ENCODE measurements around the gene INTS1.

INTS1 gene

GRCh38 chr7:1442355-1443124 lies 61.6 kb downstream of the INTS1 start:
- no peak for DNase-seq (ENCODE audit: low read depth)
- TF ChIP-seq, protein P1, sequence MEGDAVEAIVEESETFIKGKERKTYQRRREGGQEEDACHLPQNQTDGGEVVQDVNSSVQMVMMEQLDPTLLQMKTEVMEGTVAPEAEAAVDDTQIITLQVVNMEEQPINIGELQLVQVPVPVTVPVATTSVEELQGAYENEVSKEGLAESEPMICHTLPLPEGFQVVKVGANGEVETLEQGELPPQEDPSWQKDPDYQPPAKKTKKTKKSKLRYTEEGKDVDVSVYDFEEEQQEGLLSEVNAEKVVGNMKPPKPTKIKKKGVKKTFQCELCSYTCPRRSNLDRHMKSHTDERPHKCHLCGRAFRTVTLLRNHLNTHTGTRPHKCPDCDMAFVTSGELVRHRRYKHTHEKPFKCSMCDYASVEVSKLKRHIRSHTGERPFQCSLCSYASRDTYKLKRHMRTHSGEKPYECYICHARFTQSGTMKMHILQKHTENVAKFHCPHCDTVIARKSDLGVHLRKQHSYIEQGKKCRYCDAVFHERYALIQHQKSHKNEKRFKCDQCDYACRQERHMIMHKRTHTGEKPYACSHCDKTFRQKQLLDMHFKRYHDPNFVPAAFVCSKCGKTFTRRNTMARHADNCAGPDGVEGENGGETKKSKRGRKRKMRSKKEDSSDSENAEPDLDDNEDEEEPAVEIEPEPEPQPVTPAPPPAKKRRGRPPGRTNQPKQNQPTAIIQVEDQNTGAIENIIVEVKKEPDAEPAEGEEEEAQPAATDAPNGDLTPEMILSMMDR (IDR thresholded peaks at IDR 0.05; ENCODE audit: insufficient read depth, low read depth, low read length, missing control alignments): no peak
- H3K4me3 ChIP-seq (ENCODE audit: low read depth, low read length): no peak overlapping the region

GRCh38 chr7:1441615-1442354 lies 62.4 kb downstream of the INTS1 start:
- TF ChIP-seq, protein P1 (IDR thresholded peaks at IDR 0.05; ENCODE audit: insufficient read depth, low read depth, low read length, missing control alignments): no peak
- H3K4me3 ChIP-seq (ENCODE audit: low read depth, low read length): no peak overlapping the region

GRCh38 chr7:1440620-1441019 lies 63.6 kb downstream of the INTS1 start:
- no peak for DNase-seq (ENCODE audit: low read depth)
- TF ChIP-seq, protein P1 (IDR thresholded peaks at IDR 0.05; ENCODE audit: insufficient read depth, low read depth, low read length, missing control alignments): no peak
- H3K4me3 ChIP-seq (ENCODE audit: low read depth, low read length): no peak overlapping the region

More at GRCh38 chr7:1441615-1442354, 62.4 kb downstream of the INTS1 start:
- DNase-seq (ENCODE audit: low read depth): no peak

DNA sequence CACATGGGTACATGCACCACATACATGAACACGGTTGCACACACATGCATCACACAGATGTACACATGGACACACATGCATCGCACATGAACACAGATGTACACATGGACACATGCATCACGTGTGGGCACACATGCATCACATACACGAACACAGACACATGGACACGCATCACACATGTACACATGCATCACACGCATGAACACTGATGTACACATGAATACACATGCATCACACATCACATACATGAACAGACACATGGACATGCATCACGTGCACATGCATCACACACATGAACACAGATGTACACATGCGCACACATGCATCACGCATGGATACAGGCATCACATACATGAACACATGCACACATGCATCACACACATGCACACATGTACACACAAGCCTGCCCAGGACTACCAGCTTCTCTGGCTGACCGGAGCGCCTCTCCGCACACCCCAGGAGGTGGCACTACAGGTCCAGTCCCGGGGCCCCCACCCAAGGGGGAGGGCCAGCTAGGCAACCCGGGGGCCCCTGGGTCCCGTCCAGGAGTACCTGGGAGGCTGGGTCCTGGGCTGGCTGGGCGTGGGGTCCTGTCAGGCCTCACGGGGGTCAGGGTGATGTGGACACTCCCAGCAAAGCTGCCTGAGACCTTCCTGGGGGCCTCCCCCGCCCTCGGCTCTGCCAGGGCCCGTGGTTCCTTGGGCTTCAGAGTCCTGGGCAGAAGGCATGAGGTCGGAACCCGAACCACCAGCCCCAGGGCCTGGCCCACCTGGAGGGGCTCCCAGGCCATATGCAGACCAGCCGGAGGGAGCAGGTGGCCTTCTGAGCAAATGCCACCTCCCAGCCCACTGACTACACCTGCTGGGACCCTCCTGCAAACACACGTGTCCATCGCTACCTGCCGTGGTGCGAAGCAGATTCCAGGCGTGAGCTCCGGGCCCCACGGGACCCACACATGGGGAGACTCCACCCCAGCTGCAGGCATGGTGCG lies 64.5 kb downstream of the INTS1 start:
- TF ChIP-seq, protein P1 (IDR thresholded peaks at IDR 0.05; ENCODE audit: insufficient read depth, low read depth, low read length, missing control alignments): no peak
- no peak for DNase-seq (ENCODE audit: low read depth)
- H3K4me3 ChIP-seq (ENCODE audit: low read depth, low read length): no peak overlapping the region

- DNase-seq (ENCODE audit: low read depth): no peak
- no peak overlapping the region for H3K4me3 ChIP-seq (ENCODE audit: low read depth, low read length)
- TF ChIP-seq, protein P1 (IDR thresholded peaks at IDR 0.05; ENCODE audit: insufficient read depth, low read depth, low read length, missing control alignments): no peak
Measured at GRCh38 chr7:1438821-1439220, 65.4 kb downstream of the INTS1 start.

DNA sequence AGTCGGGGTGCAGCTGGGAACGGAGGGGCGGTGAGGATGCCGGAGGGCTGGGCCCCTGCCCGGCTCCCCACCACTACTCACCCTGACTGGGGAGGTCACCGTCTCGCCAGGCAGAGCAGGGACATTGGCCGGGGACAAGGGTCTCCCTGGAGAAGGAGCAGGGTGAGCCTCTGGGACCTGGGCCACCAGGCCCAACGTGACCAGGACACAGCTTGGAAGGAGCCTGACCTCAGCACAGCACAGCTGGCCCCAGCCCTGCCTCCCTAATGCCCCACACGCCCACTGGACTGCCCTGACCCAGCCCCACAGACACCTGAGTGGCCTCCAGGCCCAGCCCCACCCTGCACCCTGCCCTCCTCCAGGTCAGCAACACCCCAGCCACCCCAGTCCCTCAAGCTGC lies 66.0 kb downstream of the INTS1 start:
- no peak for DNase-seq (ENCODE audit: low read depth)
- no peak overlapping the region for H3K4me3 ChIP-seq (ENCODE audit: low read depth, low read length)
- TF ChIP-seq, protein P1 (IDR thresholded peaks at IDR 0.05; ENCODE audit: insufficient read depth, low read depth, low read length, missing control alignments): no peak

Measured in GM12865 (cell line).